Endodermal cell (in vitro differentiated cells): Measurements from ENCODE around the gene CABLES2. TPM values are rescaled to one million over a fixed set of nuclear protein-coding genes. Genes with fewer than 3 reads are reported as not detected.

Experiments used
- DNase-seq: peaks from one replicate; pipeline ENCODE4 v3.0.0-alpha.2; 2017
- H3K27ac ChIP-seq: 2 replicates; pipeline ENCODE4 v1.5.1; 2013; ENCODE audit warnings: mild to moderate bottlenecking, low read depth, low read length, moderate library complexity
- H3K27me3 ChIP-seq: 2 replicates; pipeline ENCODE4 v1.6.1; 2013; ENCODE audit warnings: mild to moderate bottlenecking, low read length, moderate library complexity; ENCODE audit not compliant: insufficient read depth, control insufficient read depth, poor library complexity, severe bottlenecking
- H3K36me3 ChIP-seq: 2 replicates; pipeline ENCODE4 v1.7.0; 2013; ENCODE audit warnings: mild to moderate bottlenecking, low read length, moderate library complexity; ENCODE audit not compliant: control insufficient read depth, insufficient read depth
- H3K4me1 ChIP-seq: one replicate; pipeline ENCODE4 v1.7.0; 2013; ENCODE audit warnings: low read length; ENCODE audit not compliant: control insufficient read depth, insufficient read depth
- H3K4me3 ChIP-seq: 2 replicates; pipeline ENCODE4 v1.5.1; 2013; ENCODE audit warnings: mild to moderate bottlenecking, low read length, moderate library complexity
- H3K9ac ChIP-seq: 2 replicates; pipeline ENCODE4 v1.6.1; 2013; ENCODE audit warnings: mild to moderate bottlenecking, low read length, moderate library complexity; ENCODE audit not compliant: poor library complexity, severe bottlenecking; ENCODE audit errors: extremely low read depth
- H3K9me3 ChIP-seq: 2 replicates; pipeline ENCODE4 v1.6.1; 2013; ENCODE audit warnings: mild to moderate bottlenecking, low read length, moderate library complexity; ENCODE audit not compliant: control insufficient read depth
- H3K27ac Mint-ChIP-seq: 2 replicates; pipeline ENCODE4 v1.8.0; 2020; ENCODE audit warnings: mixed read lengths
- H3K27me3 Mint-ChIP-seq: 2 replicates; pipeline ENCODE4 v1.8.0; 2021; ENCODE audit warnings: mild to moderate bottlenecking, mixed read lengths; ENCODE audit not compliant: insufficient read depth
- H3K36me3 Mint-ChIP-seq: 2 replicates; pipeline ENCODE4 v1.8.0; 2020; ENCODE audit warnings: low read depth, mixed read lengths
- H3K4me1 Mint-ChIP-seq: 2 replicates; pipeline ENCODE4 v1.8.0; 2020; ENCODE audit warnings: mixed read lengths
- H3K4me3 Mint-ChIP-seq: 2 replicates; pipeline ENCODE4 v1.8.0; 2020; ENCODE audit warnings: mild to moderate bottlenecking, moderate library complexity, mixed read lengths
- H3K9me3 Mint-ChIP-seq: 2 replicates; pipeline ENCODE4 v1.8.0; 2020; ENCODE audit warnings: mild to moderate bottlenecking, mixed read lengths
- CTCF ChIP-seq: fragments of 200-600 bp; sonication (generic); conservative IDR thresholded peaks from 2 replicates; pipeline ENCODE4 v1.5.0; 2021; ENCODE audit warnings: antibody characterized with exemption, mild to moderate bottlenecking
- WGBS, 2 experiments: methylation state at CpG; one replicate each; pipeline versions ENCODE4 v1.1.5 to v1.1.7; 2013; ENCODE audit warnings: missing lambda C conversion rate in 2 of 2, mixed read lengths in 1 of 2; ENCODE audit not compliant: insufficient coverage in 1 of 2, insufficient read length in 1 of 2; 5-methylcytosine and 5-hydroxymethylcytosine counted together
- total RNA-seq, 2 donors: library from RNA; stranded (reverse); fragmentation: NEBNext Ultra II Directional in 1 of 2; extraction: Animal tissue kit (Norgen Biotek cat#: 25700) in 1 of 2; gene quantifications; 2 replicates in 1 of 2; 3 replicates in 1 of 2; pipeline ENCODE4 v1.2.1, GENCODE V29; 2021

Gene CABLES2
- total RNA-seq, 2 donors from 2014 or later = 10.4 to 15.6 TPM

- Histone ChIP-seq H3K9me3 (no peaks in the 10 kb centered on the region), H3K27me3 (peaks cover 6% of the 10 kb centered on the region), H3K4me3 (no peak overlapping the region), H3K9ac (no peak overlapping the region), H3K36me3 (no peaks in the 10 kb centered on the region), H3K27ac (no peak overlapping the region), H3K4me1 (peaks cover 4% of the 10 kb centered on the region)
- Mint-ChIP-seq H3K27ac (no peak overlapping the region), H3K4me1 (peaks cover 6% of the 10 kb centered on the region), H3K36me3 (peaks cover 2% of the 10 kb centered on the region), H3K4me3 (peak overlapping the region; percentile 66), H3K9me3 (no peaks in the 10 kb centered on the region), H3K27me3 (peaks cover 14% of the 10 kb centered on the region)
- DNase-seq = no peak
- TF ChIP-seq CTCF = no peak
- 91 to 96% methylated on average over 6 to 15 of the region's 15 CpGs for WGBS, 2 experiments
These were observed 970 bp upstream of the CABLES2 start for GRCh38 chr20:62408055-62408454.

GRCh38 chr20:62406635-62407176 is 379 bp downstream of the CABLES2 start:
- TF ChIP-seq CTCF = no peak
- H3K27me3 ChIP-seq = peaks cover 6% of the 10 kb centered on the region
- DNase-seq = no peak
- H3K36me3 ChIP-seq = no peaks in the 10 kb centered on the region
- no peak overlapping the region for H3K27ac ChIP-seq
- H3K4me1 ChIP-seq = peaks cover 4% of the 10 kb centered on the region
- peak overlapping the region; percentile 83 for H3K4me3 ChIP-seq
- WGBS, 2 experiments = 0 to 2% methylated on average over 4 to 39 of the region's 42 CpGs
- Mint-ChIP-seq H3K4me1 (peaks cover 6% of the 10 kb centered on the region), H3K27me3 (peaks cover 14% of the 10 kb centered on the region), H3K27ac (no peak overlapping the region), H3K36me3 (peaks cover 2% of the 10 kb centered on the region), H3K4me3 (peak overlapping the region; percentile 66), H3K9me3 (no peaks in the 10 kb centered on the region)
- no peaks in the 10 kb centered on the region for H3K9me3 ChIP-seq
- peak overlapping the region; percentile 35 for H3K9ac ChIP-seq

- Histone ChIP-seq H3K36me3 (no peaks in the 10 kb centered on the region), H3K9ac (peak overlapping the region; percentile 35), H3K4me3 (peak overlapping the region; percentile 83), H3K9me3 (no peaks in the 10 kb centered on the region), H3K27me3 (peaks cover 6% of the 10 kb centered on the region), H3K27ac (no peak overlapping the region), H3K4me1 (peaks cover 4% of the 10 kb centered on the region)
- H3K4me3 Mint-ChIP-seq = peak overlapping the region; percentile 66
- peaks cover 4% of the 10 kb centered on the region for H3K36me3 Mint-ChIP-seq
- H3K27me3 Mint-ChIP-seq = peaks cover 14% of the 10 kb centered on the region
- no peak for TF ChIP-seq CTCF
- H3K27ac Mint-ChIP-seq = no peak overlapping the region
- H3K4me1 Mint-ChIP-seq = peaks cover 6% of the 10 kb centered on the region
- 83% methylated on average over 5 to 10 of the region's 10 CpGs for WGBS, 2 experiments
- no peak for DNase-seq
- no peaks in the 10 kb centered on the region for H3K9me3 Mint-ChIP-seq
These were observed 1.0 kb downstream of the CABLES2 start for GRCh38 chr20:62405981-62406513.
